ENCODE measurements around the gene EXOC3L4.

GRCh38 chr14:103102689-103103260, 8.2 kb downstream of the EXOC3L4 start:
- TF ChIP-seq POLR2A (IDR thresholded peaks at IDR 0.05) (no peak), CTCF (IDR thresholded peaks at IDR 0.05 in 8 of 11, conservative IDR thresholded peaks at IDR 0.05 in 3 of 11) (no peak)
